Neural cell (in vitro differentiated cells): ENCODE measurements around the gene NECAB3. TPM values are rescaled to one million over a fixed set of nuclear protein-coding genes. Genes with fewer than 3 reads are reported as not detected.

ENCODE experiments used
- H2AFZ ChIP-seq: fragments of 200-600, 300-800 bp; sonication (generic), shearing (Covaris generic); 2 replicates; pipeline ENCODE4 v1.6.0; 2014; ENCODE audit warnings: low read depth, mild to moderate bottlenecking, antibody characterized with exemption, low read length, moderate library complexity
- H3F3A ChIP-seq: fragments of 200-600 bp; shearing (Covaris generic); 2 replicates; pipeline ENCODE4 v1.6.1; 2016; ENCODE audit warnings: mild to moderate bottlenecking, moderate library complexity, mixed read lengths, antibody characterized with exemption, low read length; ENCODE audit not compliant: insufficient read depth, poor library complexity, severe bottlenecking
- H3K27ac ChIP-seq: fragments of 200-600, 300-800 bp; sonication (generic), shearing (Covaris generic); 2 replicates; pipeline ENCODE4 v1.5.1; 2014; ENCODE audit warnings: mild to moderate bottlenecking, low read length, moderate library complexity
- H3K27me3 ChIP-seq: fragments of 300-800, 200-600 bp; sonication (generic), shearing (Covaris generic); 2 replicates; pipeline ENCODE4 v1.6.0; 2014; ENCODE audit warnings: mild to moderate bottlenecking, low read depth, low read length, moderate library complexity; ENCODE audit not compliant: insufficient read depth
- H3K36me3 ChIP-seq: fragments of 300-800, 200-600 bp; sonication (generic), shearing (Covaris generic); 2 replicates; pipeline ENCODE4 v1.5.1; 2014; ENCODE audit warnings: mild to moderate bottlenecking, antibody characterized with exemption, low read length, moderate library complexity; ENCODE audit not compliant: insufficient read depth
- H3K4me2 ChIP-seq: fragments of 300-800, 200-600 bp; sonication (generic), shearing (Covaris generic); 2 replicates; pipeline ENCODE4 v1.6.0; 2014; ENCODE audit warnings: mild to moderate bottlenecking, low read length
- H3K4me3 ChIP-seq: fragments of 300-800, 200-600 bp; sonication (generic), shearing (Covaris generic); 2 replicates; pipeline ENCODE4 v1.5.1; 2014; ENCODE audit warnings: mild to moderate bottlenecking, low read length, moderate library complexity
- H3K79me2 ChIP-seq: fragments of 200-600 bp; shearing (Covaris generic); replicated peaks from 2 replicates; pipeline ENCODE4 v1.6.0; 2014; ENCODE audit warnings: mild to moderate bottlenecking, low read length, moderate library complexity; ENCODE audit not compliant: insufficient read depth
- H3K9ac ChIP-seq: fragments of 300-800, 200-600 bp; sonication (generic), shearing (Covaris generic); 2 replicates; pipeline ENCODE4 v1.6.1; 2016; ENCODE audit warnings: mild to moderate bottlenecking, low read length, mixed read lengths
- H3K9me2 ChIP-seq: fragments of 200-600 bp; shearing (Covaris generic); 2 replicates; pipeline ENCODE4 v1.6.1; 2016; ENCODE audit warnings: mild to moderate bottlenecking, low read length, mixed read lengths; ENCODE audit not compliant: insufficient read depth
- H3K9me3 ChIP-seq: fragments of 200-600, 300-800 bp; sonication (generic), shearing (Covaris generic); 2 replicates; pipeline ENCODE4 v1.6.1; 2016; ENCODE audit warnings: mild to moderate bottlenecking, mixed run types, low read length, moderate library complexity, mixed read lengths
- H4K20me1 ChIP-seq: fragments of 200-600 bp; shearing (Covaris generic); 2 replicates; pipeline ENCODE4 v1.6.1; 2016; ENCODE audit warnings: mild to moderate bottlenecking, mixed run types; ENCODE audit not compliant: insufficient read depth
- EP300 ChIP-seq: fragments of 450-650 bp; conservative IDR thresholded peaks from 2 replicates; pipeline ENCODE4 v1.6.1; 2014; ENCODE audit warnings: antibody characterized with exemption, mild to moderate bottlenecking, moderate library complexity; ENCODE audit not compliant: poor library complexity, severe bottlenecking
- EZH2 ChIP-seq: fragments of 200-600, 300-800 bp; shearing (Covaris generic), sonication (generic); IDR thresholded peaks from 2 replicates; pipeline ENCODE4 v1.6.1; 2014; ENCODE audit warnings: antibody characterized with exemption, low read length, borderline replicate concordance, mild to moderate bottlenecking; ENCODE audit not compliant: insufficient read depth, poor library complexity, severe bottlenecking
- MXI1 ChIP-seq: fragments of 450-650 bp; conservative IDR thresholded peaks from 2 replicates; pipeline ENCODE4 v1.6.1; 2014; ENCODE audit warnings: antibody characterized with exemption, mild to moderate bottlenecking; ENCODE audit not compliant: poor library complexity, severe bottlenecking
- POLR2AphosphoS5 ChIP-seq: IDR thresholded peaks from 2 replicates; pipeline ENCODE4 v1.6.1; 2012
- RAD21 ChIP-seq: fragments of 450-650 bp; conservative IDR thresholded peaks from 2 replicates; pipeline ENCODE4 v1.6.1; 2014; ENCODE audit warnings: antibody characterized with exemption, mild to moderate bottlenecking, moderate library complexity
- SMC3 ChIP-seq: fragments of 450-650 bp; conservative IDR thresholded peaks from 2 replicates; pipeline ENCODE4 v1.6.1; 2014; ENCODE audit warnings: antibody characterized with exemption, mild to moderate bottlenecking, moderate library complexity; ENCODE audit not compliant: poor library complexity
- TAF1 ChIP-seq: IDR thresholded peaks from 2 replicates; pipeline ENCODE4 v1.6.1; 2012; ENCODE audit warnings: low read depth
- polyA plus RNA-seq: library from polyadenylated mRNA; depleted of rRNA; stranded (reverse); fragments of >200 nt; gene quantifications from 2 replicates; pipeline ENCODE4 v1.2.3, GENCODE V29; 2014
- TF ChIP-seq, protein P1 (sequence below): fragments of 450-650 bp; IDR thresholded peaks from 2 replicates; pipeline ENCODE4 v1.5.1; 2014; ENCODE audit warnings: antibody characterized with exemption, mild to moderate bottlenecking, moderate library complexity; ENCODE audit not compliant: poor library complexity, severe bottlenecking
- TF ChIP-seq, protein P2 (sequence below): IDR thresholded peaks from 2 replicates; pipeline ENCODE4 v1.6.1; 2012; ENCODE audit warnings: borderline replicate concordance

The NECAB3 gene
- polyA plus RNA-seq, 1 donor from 2014 or later, result 21.4 TPM

DNA sequence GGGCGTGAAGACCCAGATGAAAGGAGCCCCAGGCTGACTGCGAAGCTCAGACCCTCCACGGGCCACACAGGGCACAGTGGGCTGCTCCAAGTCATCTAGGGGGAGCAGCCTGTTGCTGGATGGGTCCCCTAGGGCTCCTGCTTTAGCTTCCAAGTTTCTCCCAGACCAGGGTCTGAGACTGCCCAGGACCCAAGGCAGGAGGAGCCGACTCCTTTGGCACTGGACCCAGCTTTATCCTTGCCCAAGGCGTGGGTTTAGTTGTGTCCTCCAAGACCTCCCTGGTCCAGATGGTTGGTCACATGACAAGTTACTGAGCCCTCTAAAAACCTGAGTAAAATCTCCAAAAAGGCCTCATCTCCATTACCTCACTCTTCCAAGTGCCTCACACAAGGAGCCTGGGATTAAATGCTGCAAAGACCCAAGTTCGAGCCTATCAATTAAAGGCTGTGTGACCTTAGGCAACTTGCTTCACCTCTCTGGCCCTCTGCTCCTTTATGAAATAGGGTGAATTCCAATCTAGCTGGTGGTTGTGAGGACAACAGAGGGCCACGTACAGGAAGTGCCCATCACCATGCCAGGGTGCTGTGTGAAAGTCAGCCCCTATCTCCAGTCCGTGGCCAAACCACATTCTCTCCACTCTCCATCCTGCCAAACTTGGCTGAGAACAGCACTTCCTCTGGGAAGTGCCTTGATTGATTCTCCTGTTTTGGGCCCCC, 2.5 kb downstream of the NECAB3 start:
- no peak overlapping the region for H3K4me2 ChIP-seq
- H3K79me2 ChIP-seq, result no peaks in the 10 kb centered on the region
- H3K9me3 ChIP-seq, result no peaks in the 10 kb centered on the region
- H3F3A ChIP-seq, result peaks cover 4% of the 10 kb centered on the region
- TF ChIP-seq EZH2, result no peak
- TF ChIP-seq POLR2AphosphoS5, result no peak
- no peak for TF ChIP-seq RAD21
- TF ChIP-seq TAF1, result no peak
- no peak for TF ChIP-seq MXI1
- no peak for TF ChIP-seq EP300
- TF ChIP-seq SMC3, result no peak
- TF ChIP-seq, protein P1, sequence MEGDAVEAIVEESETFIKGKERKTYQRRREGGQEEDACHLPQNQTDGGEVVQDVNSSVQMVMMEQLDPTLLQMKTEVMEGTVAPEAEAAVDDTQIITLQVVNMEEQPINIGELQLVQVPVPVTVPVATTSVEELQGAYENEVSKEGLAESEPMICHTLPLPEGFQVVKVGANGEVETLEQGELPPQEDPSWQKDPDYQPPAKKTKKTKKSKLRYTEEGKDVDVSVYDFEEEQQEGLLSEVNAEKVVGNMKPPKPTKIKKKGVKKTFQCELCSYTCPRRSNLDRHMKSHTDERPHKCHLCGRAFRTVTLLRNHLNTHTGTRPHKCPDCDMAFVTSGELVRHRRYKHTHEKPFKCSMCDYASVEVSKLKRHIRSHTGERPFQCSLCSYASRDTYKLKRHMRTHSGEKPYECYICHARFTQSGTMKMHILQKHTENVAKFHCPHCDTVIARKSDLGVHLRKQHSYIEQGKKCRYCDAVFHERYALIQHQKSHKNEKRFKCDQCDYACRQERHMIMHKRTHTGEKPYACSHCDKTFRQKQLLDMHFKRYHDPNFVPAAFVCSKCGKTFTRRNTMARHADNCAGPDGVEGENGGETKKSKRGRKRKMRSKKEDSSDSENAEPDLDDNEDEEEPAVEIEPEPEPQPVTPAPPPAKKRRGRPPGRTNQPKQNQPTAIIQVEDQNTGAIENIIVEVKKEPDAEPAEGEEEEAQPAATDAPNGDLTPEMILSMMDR, result no peak
- TF ChIP-seq, protein P2, sequence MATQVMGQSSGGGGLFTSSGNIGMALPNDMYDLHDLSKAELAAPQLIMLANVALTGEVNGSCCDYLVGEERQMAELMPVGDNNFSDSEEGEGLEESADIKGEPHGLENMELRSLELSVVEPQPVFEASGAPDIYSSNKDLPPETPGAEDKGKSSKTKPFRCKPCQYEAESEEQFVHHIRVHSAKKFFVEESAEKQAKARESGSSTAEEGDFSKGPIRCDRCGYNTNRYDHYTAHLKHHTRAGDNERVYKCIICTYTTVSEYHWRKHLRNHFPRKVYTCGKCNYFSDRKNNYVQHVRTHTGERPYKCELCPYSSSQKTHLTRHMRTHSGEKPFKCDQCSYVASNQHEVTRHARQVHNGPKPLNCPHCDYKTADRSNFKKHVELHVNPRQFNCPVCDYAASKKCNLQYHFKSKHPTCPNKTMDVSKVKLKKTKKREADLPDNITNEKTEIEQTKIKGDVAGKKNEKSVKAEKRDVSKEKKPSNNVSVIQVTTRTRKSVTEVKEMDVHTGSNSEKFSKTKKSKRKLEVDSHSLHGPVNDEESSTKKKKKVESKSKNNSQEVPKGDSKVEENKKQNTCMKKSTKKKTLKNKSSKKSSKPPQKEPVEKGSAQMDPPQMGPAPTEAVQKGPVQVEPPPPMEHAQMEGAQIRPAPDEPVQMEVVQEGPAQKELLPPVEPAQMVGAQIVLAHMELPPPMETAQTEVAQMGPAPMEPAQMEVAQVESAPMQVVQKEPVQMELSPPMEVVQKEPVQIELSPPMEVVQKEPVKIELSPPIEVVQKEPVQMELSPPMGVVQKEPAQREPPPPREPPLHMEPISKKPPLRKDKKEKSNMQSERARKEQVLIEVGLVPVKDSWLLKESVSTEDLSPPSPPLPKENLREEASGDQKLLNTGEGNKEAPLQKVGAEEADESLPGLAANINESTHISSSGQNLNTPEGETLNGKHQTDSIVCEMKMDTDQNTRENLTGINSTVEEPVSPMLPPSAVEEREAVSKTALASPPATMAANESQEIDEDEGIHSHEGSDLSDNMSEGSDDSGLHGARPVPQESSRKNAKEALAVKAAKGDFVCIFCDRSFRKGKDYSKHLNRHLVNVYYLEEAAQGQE, result no peak
- no peak overlapping the region for H3K27ac ChIP-seq
- H3K9ac ChIP-seq, result no peak overlapping the region
- H3K27me3 ChIP-seq, result no peaks in the 10 kb centered on the region
- no peaks in the 10 kb centered on the region for H3K9me2 ChIP-seq
- H3K4me3 ChIP-seq, result no peak overlapping the region
- no peaks in the 10 kb centered on the region for H3K36me3 ChIP-seq
- H4K20me1 ChIP-seq, result no peaks in the 10 kb centered on the region
- no peak overlapping the region for H2AFZ ChIP-seq

DNA sequence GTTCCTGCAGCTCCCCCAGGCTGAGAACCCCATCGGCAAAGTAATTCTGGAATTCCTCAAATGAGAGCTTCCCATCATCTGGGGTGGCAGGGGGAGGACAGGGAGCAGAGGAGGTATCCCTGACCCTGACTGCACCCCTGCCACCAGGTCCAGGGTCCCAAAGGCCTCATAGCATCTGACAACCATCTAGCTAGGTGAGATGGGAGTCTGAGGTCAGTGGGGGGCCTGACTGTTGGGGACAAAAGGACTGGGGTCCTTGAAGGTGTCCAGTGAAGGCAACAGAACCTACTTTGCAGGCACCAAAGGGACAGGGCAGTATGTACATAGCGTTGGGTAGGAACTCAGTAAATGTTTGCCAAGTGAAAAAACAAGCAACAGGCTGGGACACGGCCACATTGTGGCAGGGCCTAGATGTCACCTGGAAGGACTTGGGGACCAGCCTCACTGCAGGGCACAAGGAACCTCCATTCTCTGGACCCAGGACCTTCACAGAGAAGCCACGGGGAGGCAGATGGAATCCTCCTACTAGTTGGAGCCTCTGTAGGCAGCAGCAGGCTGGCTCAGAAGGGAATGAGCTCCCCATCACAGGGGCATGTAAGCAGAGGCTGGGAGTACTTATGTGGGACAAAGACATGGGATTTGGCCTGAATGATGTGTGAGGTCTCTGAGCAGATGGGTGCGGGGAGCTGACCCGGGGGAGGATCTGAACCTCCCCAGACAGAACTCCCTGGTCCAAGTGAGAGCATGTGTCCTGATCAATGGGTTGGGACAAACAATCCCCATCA, 3.3 kb downstream of the NECAB3 start:
- H3K36me3 ChIP-seq, result no peaks in the 10 kb centered on the region
- no peaks in the 10 kb centered on the region for H4K20me1 ChIP-seq
- no peak for TF ChIP-seq EP300
- TF ChIP-seq, protein P1, result no peak
- no peak for TF ChIP-seq RAD21
- no peak for TF ChIP-seq POLR2AphosphoS5
- no peak for TF ChIP-seq EZH2
- no peak for TF ChIP-seq TAF1
- TF ChIP-seq, protein P2, result no peak
- TF ChIP-seq SMC3, result no peak
- no peak for TF ChIP-seq MXI1
- H3K27ac ChIP-seq, result no peak overlapping the region
- no peaks in the 10 kb centered on the region for H3K79me2 ChIP-seq
- H3K27me3 ChIP-seq, result no peaks in the 10 kb centered on the region
- H3F3A ChIP-seq, result peaks cover 4% of the 10 kb centered on the region
- no peak overlapping the region for H3K9ac ChIP-seq
- H3K9me2 ChIP-seq, result no peaks in the 10 kb centered on the region
- H3K4me2 ChIP-seq, result no peak overlapping the region
- no peak overlapping the region for H3K4me3 ChIP-seq
- no peaks in the 10 kb centered on the region for H3K9me3 ChIP-seq
- H2AFZ ChIP-seq, result no peak overlapping the region
